Chondrocyte (in vitro differentiated cells): ENCODE measurements around the gene BTF3L4. TPM values are rescaled to one million over a fixed set of nuclear protein-coding genes. Genes with fewer than 3 reads are reported as not detected.
A peak's percentile ranks its signal among the peaks of the same experiment; 100 is the strongest.

Source experiments
- DNase-seq: peaks from one replicate; pipeline ENCODE4 v3.0.0; 2021; ENCODE audit warnings: mixed read lengths, low spot score
- H3K27ac Mint-ChIP-seq: one replicate; pipeline ENCODE4 v1.8.0; 2021; ENCODE audit warnings: mild to moderate bottlenecking, moderate library complexity, mixed read lengths; ENCODE audit not compliant: unreplicated experiment
- H3K27me3 Mint-ChIP-seq: 2 replicates; pipeline ENCODE4 v1.8.0; 2021; ENCODE audit warnings: low read depth, mixed read lengths
- H3K36me3 Mint-ChIP-seq: 2 replicates; pipeline ENCODE4 v1.8.0; 2021; ENCODE audit warnings: low read depth, mixed read lengths
- H3K4me1 Mint-ChIP-seq: 2 replicates; pipeline ENCODE4 v1.8.0; 2021; ENCODE audit warnings: low read depth, mild to moderate bottlenecking, mixed read lengths
- H3K4me3 Mint-ChIP-seq: one replicate; pipeline ENCODE4 v1.8.0; 2021; ENCODE audit warnings: mild to moderate bottlenecking, moderate library complexity, mixed read lengths; ENCODE audit not compliant: unreplicated experiment
- H3K9me3 Mint-ChIP-seq: 2 replicates; pipeline ENCODE4 v1.8.0; 2021; ENCODE audit warnings: low read depth, mixed read lengths
- long read RNA-seq: library from polyadenylated mRNA; stranded (forward); transcript quantifications from one replicate; pipeline ENCODE4 v2.0.0, GENCODE V29; 2021
- total RNA-seq: library from RNA; stranded (reverse); gene quantifications from 3 replicates; pipeline ENCODE4 v1.2.1, GENCODE V29; 2021
- TF ChIP-seq, protein P1 (sequence below): fragments of 200-600 bp; sonication (generic); IDR thresholded peaks from 2 replicates; pipeline ENCODE4 v1.5.0; 2021; ENCODE audit warnings: antibody characterized with exemption, mild to moderate bottlenecking, moderate library complexity

BTF3L4 gene
- 51.1 to 59.2 TPM (median 54.5 TPM) in 3 replicates for total RNA-seq
- long read RNA-seq, full-length matches to known transcripts, result 126 of 130 reads
- long read RNA-seq, partial matches to known transcripts, result 0 of 130 reads
- long read RNA-seq, other reads (novel, unspliced or antisense), result 4 of 130 reads

DNA sequence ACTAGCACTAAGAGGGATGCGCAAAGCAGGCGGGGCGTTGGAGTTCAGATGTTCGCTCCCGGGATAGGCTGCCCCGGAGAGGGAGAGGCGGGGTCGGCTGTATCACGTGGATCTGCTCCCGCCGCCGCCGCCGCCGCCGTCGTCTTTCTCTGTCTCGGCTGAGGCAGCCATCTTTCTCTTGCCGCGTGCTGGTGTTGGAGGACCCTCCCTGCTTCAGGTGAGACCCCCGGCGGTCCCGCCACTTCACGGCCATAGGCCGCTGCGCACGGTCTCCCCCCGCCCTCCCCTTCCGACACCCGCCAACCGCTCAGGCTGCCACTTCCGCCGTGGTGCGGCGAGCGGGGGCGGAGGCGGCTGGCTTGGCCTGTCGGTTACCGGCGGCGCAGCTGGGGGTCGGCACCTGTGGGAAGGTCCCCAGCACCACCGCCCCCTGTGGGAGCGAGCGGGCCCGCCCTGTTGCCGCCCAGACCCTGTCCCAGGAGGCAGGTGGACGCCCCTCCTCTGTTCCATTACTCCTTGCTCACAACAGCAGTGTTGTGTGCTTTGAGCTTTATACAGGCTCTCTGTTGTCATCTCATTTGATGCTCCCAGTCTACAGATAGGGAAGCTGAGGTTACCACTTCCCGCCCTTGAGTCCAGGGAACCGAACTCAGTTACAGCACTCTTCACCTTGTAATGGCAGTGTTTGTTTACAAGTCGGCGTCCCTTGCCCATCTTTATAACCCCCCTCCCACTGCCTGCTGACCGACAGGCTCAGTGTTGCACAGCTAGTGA is at the start of gene BTF3L4:
Gene BTF3L4, plus strand, starts transcription at position 133 of the 774 bp plus-strand sequence. CDS start 3,553 bp downstream, outside the sequence.
- no peaks in the 10 kb centered on the region for H3K27me3 Mint-ChIP-seq
- TF ChIP-seq, protein P1, sequence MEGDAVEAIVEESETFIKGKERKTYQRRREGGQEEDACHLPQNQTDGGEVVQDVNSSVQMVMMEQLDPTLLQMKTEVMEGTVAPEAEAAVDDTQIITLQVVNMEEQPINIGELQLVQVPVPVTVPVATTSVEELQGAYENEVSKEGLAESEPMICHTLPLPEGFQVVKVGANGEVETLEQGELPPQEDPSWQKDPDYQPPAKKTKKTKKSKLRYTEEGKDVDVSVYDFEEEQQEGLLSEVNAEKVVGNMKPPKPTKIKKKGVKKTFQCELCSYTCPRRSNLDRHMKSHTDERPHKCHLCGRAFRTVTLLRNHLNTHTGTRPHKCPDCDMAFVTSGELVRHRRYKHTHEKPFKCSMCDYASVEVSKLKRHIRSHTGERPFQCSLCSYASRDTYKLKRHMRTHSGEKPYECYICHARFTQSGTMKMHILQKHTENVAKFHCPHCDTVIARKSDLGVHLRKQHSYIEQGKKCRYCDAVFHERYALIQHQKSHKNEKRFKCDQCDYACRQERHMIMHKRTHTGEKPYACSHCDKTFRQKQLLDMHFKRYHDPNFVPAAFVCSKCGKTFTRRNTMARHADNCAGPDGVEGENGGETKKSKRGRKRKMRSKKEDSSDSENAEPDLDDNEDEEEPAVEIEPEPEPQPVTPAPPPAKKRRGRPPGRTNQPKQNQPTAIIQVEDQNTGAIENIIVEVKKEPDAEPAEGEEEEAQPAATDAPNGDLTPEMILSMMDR, result no peak
- peaks cover 57% of the 10 kb centered on the region for H3K4me1 Mint-ChIP-seq
- DNase-seq, result peak; percentile 98
- no peaks in the 10 kb centered on the region for H3K9me3 Mint-ChIP-seq
- H3K4me3 Mint-ChIP-seq, result peak within 1 kb of the TSS; percentile 93
- H3K36me3 Mint-ChIP-seq, result peaks cover 7% of the 10 kb centered on the region
- H3K27ac Mint-ChIP-seq, result peak within 1 kb of the TSS; percentile 99

DNA sequence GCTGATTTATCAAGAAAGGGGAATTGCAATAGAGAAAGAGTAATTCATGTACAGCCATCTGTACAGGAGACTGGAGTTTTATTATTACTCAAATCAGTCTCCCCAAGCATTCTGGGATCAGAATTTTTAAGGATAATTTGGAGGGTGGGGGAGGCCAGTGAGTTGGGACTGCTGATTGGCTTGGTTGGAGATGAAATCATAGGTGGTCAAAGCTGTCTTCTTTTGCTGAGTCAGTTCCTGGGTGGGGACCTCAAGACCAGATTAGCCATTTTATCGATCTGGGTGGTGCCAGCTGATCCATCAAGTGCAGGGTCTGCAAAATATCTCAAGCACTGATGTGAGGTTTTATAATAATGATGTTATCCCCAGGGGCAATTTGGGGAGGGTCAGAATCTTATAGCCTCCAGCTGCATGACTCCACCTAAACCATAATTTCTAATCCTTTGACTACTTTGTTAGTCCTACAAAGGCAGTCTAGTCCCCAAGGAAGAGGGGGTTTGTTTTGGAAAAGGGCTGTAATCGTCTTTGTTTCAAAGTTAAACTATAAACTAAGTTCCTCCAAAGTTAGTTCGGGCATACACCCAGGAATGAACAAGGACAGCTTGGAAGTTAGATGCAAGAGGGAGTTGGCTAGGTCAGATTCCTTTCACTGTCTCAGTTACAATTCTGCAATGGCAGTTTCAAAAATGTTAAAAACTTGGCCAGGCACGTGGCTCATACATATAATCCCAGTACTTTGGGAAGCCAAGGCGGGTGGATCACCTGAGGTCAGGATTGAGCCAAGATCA is 48.7 kb upstream of the BTF3L4 start:
- peak overlapping the region; percentile 100 for H3K27ac Mint-ChIP-seq
- H3K27me3 Mint-ChIP-seq, result no peaks in the 10 kb centered on the region
- no peaks in the 10 kb centered on the region for H3K36me3 Mint-ChIP-seq
- TF ChIP-seq, protein P1, result no peak
- no peak for DNase-seq
- peak overlapping the region; percentile 19 for H3K4me3 Mint-ChIP-seq
- H3K4me1 Mint-ChIP-seq, result peaks cover 36% of the 10 kb centered on the region
- H3K9me3 Mint-ChIP-seq, result no peaks in the 10 kb centered on the region

DNA sequence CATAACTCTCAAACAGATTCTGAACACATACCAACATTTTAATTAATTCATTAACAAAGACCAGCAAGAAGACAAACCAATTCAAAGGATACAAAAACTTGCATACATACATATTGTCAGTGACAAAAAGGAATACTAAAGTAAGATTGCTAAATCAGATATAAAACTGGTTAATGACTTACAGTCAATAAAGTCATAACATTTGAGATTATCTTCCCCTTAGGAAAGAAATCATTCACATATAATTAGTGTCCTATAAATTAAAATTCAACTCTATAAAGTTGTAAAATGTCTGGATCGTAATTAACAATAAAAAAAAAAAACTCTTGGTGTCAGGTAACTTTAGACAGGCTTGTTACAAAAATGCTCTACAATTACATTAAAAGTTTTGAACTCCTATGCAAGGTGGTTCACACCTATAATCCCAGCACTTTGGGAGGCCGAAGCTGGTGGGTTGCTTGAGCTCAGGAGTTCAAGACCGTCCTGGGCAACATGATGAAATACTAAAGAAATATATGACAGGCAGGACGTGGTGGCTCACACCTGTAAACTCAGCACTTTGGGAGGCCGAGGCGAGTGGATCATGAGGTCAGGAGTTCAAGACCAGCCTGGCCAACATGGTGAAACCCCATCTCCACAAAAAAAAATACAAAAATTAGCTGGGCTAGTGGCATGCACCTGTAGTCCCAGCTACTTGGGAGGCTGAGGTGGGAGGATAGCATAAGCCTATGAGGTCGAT is 47.9 kb upstream of the BTF3L4 start:
- no peaks in the 10 kb centered on the region for H3K36me3 Mint-ChIP-seq
- H3K4me3 Mint-ChIP-seq, result no peak overlapping the region
- no peaks in the 10 kb centered on the region for H3K27me3 Mint-ChIP-seq
- DNase-seq, result no peak
- H3K27ac Mint-ChIP-seq, result peak overlapping the region; percentile 100
- TF ChIP-seq, protein P1, result no peak
- H3K4me1 Mint-ChIP-seq, result peaks cover 35% of the 10 kb centered on the region
- H3K9me3 Mint-ChIP-seq, result no peaks in the 10 kb centered on the region

DNA sequence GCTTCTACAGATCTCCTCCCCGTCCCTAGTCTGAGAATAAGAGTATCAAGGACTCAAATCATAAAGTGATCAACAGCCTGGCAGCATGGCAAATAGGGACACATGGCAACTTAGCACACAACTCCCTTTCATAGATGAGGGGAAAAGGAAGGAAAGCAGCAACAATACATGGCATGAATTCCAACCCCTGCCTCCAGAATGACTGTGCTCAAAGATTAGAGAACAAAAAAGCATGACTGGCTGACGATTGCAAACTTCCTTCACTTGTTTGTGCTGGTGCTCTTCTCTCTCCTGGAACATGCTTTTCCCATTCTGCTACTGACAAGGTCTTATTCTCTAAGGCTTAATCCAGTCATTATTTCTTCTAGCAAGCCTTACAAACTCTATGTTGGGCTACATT is 34.0 kb upstream of the BTF3L4 start:
- no peak overlapping the region for H3K4me3 Mint-ChIP-seq
- no peak for DNase-seq
- H3K27ac Mint-ChIP-seq, result no peak overlapping the region
- TF ChIP-seq, protein P1, result no peak
- peaks cover 44% of the 10 kb centered on the region for H3K36me3 Mint-ChIP-seq
- H3K4me1 Mint-ChIP-seq, result no peaks in the 10 kb centered on the region
- no peaks in the 10 kb centered on the region for H3K27me3 Mint-ChIP-seq
- H3K9me3 Mint-ChIP-seq, result no peaks in the 10 kb centered on the region

DNA sequence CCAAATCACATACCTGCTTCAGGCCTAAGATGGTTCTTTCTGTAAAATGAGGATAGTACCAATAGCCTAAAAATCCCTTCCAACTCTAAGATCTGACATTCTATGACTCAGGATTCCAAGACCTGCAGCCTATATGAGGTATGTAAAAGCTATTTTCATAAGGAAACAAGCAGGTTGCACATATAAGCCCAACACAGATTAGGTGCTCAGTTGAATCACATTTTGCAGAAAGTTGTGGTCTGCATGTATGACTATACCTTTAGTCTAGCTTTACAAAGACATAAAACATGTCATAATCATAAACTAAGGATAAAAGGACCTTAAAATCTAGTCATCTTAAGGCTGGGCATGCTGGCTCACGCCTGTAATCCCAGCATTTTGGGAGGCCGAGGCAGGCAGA is 29.8 kb upstream of the BTF3L4 start:
- TF ChIP-seq, protein P1, result no peak
- H3K4me3 Mint-ChIP-seq, result no peak overlapping the region
- peaks cover 15% of the 10 kb centered on the region for H3K4me1 Mint-ChIP-seq
- H3K9me3 Mint-ChIP-seq, result no peaks in the 10 kb centered on the region
- H3K36me3 Mint-ChIP-seq, result peaks cover 33% of the 10 kb centered on the region
- H3K27me3 Mint-ChIP-seq, result no peaks in the 10 kb centered on the region
- DNase-seq, result no peak
- H3K27ac Mint-ChIP-seq, result no peak overlapping the region
